HepG2 (cell line): ENCODE data around the gene NSUN6. TPM values are rescaled to one million over a fixed set of nuclear protein-coding genes. Genes with fewer than 3 reads are reported as not detected.

Experiments
- ADNP ChIP-seq: sonication (generic); formaldehyde crosslinking; IDR thresholded peaks from 2 replicates; pipeline ENCODE4 v1.4.0; 2020; ENCODE audit warnings: missing genetic modification reagents
- AHDC1 ChIP-seq: sonication (generic); formaldehyde crosslinking; IDR thresholded peaks from 2 replicates; pipeline ENCODE4 v1.5.1; 2020; ENCODE audit warnings: mild to moderate bottlenecking, missing genetic modification reagents, borderline replicate concordance
- AKAP8 ChIP-seq: sonication (generic); formaldehyde crosslinking; IDR thresholded peaks from 2 replicates; pipeline ENCODE4 v1.5.1; 2020; ENCODE audit warnings: mild to moderate bottlenecking, missing genetic modification reagents
- ATF7 ChIP-seq, 2 experiments: fragments of 450-650 bp in 1 of 2; sonication (generic) in 1 of 2; formaldehyde crosslinking in 1 of 2; IDR thresholded peaks; 2 replicates each; pipeline versions ENCODE4 v1.4.0 to v1.6.1; 2016 to 2020; ENCODE audit warnings: antibody characterized with exemption in 1 of 2, mild to moderate bottlenecking in 1 of 2, missing genetic modification reagents in 1 of 2
- HOXA9 ChIP-seq: sonication (generic); formaldehyde crosslinking; IDR thresholded peaks from 2 replicates; pipeline ENCODE4 v1.8.1; 2022; ENCODE audit warnings: missing genetic modification reagents, mild to moderate bottlenecking, moderate library complexity, borderline replicate concordance
- MEIS1 ChIP-seq: sonication (generic); formaldehyde crosslinking; IDR thresholded peaks from 2 replicates; pipeline ENCODE4 v1.9.0; 2021; ENCODE audit warnings: mild to moderate bottlenecking, missing genetic modification reagents, moderate library complexity, borderline replicate concordance
- RXRA ChIP-seq: sonication (generic); formaldehyde crosslinking; IDR thresholded peaks from 2 replicates; pipeline ENCODE4 v1.5.1; 2020; ENCODE audit warnings: missing genetic modification reagents
- ZBTB1 ChIP-seq: sonication (generic); formaldehyde crosslinking; IDR thresholded peaks from 2 replicates; pipeline ENCODE4 v1.4.0; 2020; ENCODE audit warnings: missing genetic modification reagents, borderline replicate concordance
- ZBTB20 ChIP-seq: sonication (generic); formaldehyde crosslinking; IDR thresholded peaks from 2 replicates; pipeline ENCODE4 v1.8.1; 2023; ENCODE audit warnings: missing genetic modification reagents, low read depth, mild to moderate bottlenecking, borderline replicate concordance
- ZC3H13 ChIP-seq: sonication (generic); formaldehyde crosslinking; IDR thresholded peaks from 2 replicates; pipeline ENCODE4 v1.8.1; 2023; ENCODE audit warnings: mild to moderate bottlenecking, missing genetic modification reagents, moderate library complexity
- ZNF12 ChIP-seq: sonication (generic); formaldehyde crosslinking; IDR thresholded peaks from 2 replicates; pipeline ENCODE4 v1.5.0; 2020; ENCODE audit warnings: missing genetic modification reagents
- ZNF230 ChIP-seq: sonication (generic); formaldehyde crosslinking; IDR thresholded peaks from 2 replicates; pipeline ENCODE4 v1.4.0; 2020; ENCODE audit warnings: mild to moderate bottlenecking, missing genetic modification reagents
- ZNF674 ChIP-seq: sonication (generic); formaldehyde crosslinking; IDR thresholded peaks from 2 replicates; pipeline ENCODE4 v1.5.0; 2020; ENCODE audit warnings: low read depth, mild to moderate bottlenecking, missing genetic modification reagents
- polyA plus RNA-seq, 8 experiments: library from polyadenylated mRNA; depleted of rRNA in 3 of 8; stranded (reverse) in 7 of 8; unstranded in 1 of 8; fragments of >200 nt; fragmentation: Illumina TruSeq in 4 of 8; extraction: Trizol in 4 of 8; gene quantifications; 2 replicates each; pipeline versions ENCODE4 v1.2.1 to v1.2.3, GENCODE V29; 2011 to 2016; ENCODE audit warnings: low read depth in 4 of 8, missing spikeins in 1 of 8, mixed read lengths in 1 of 8; ENCODE audit not compliant: insufficient read depth in 1 of 8
- total RNA-seq, 5 experiments: library from RNA; depleted of rRNA; stranded (reverse); fragments of >200 nt; fragmentation: Illumina TruSeq; extraction: Trizol; gene quantifications; 2 replicates each; pipeline ENCODE4 v1.2.3, GENCODE V29; 2016; ENCODE audit warnings: low read depth in 1 of 5
- TF ChIP-seq, protein P1 (sequence below): sonication (generic); formaldehyde crosslinking; IDR thresholded peaks from 2 replicates; pipeline ENCODE4 v1.5.1; 2020; ENCODE audit warnings: missing genetic modification reagents, mild to moderate bottlenecking, borderline replicate concordance
- TF ChIP-seq, protein P2 (sequence below): IDR thresholded peaks from 2 replicates; pipeline ENCODE4 v1.6.1; 2016
- TF ChIP-seq, protein P3 (sequence below): sonication (generic); formaldehyde crosslinking; IDR thresholded peaks from 2 replicates; pipeline ENCODE4 v1.5.0; 2020; ENCODE audit warnings: mild to moderate bottlenecking, missing genetic modification reagents

NSUN6 gene
- total and polyA plus RNA-seq, 2 of the 13 experiments (the other 11 are each of a cell fraction or from before 2014, with no cell fraction given): 17.2 to 19.3 TPM

DNA sequence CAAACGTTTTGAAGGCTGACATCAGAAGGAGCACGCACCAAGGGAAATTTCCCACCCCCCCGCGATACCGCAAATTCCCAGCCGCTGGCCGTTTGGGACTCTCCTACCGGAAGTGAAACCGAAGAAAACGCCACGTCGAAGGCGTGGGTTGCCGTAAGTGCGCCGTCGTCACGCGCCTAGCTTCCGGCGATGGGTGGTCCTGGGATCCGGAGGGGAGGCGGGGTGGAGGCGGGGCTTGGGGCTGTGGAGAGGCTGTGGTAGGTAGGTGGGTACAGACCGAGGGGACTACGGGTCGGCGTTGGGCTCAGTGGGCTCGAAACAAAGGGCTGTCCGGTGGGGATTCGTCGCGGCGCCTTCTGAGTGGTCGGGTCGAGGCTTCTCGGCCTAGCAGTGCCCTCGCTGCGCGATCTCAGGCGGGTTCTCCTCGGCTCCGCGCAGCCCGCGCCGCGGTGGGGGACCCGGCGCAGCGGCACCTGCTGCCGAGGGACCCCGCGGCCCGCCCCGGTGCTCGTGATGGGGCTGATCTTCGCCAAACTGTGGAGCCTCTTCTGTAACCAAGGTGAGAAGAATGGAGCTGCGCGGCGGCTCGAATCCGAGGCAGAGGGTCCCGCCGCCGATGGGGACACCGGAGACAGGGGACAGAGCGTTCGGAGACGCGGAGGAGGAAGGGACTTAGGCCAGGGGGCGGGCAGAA lies 7.9 kb upstream of the NSUN6 start, which contains the start of gene ARL5B (continued):
- TF ChIP-seq AHDC1: no peak
- no peak for TF ChIP-seq ZNF674
- TF ChIP-seq ZNF230: 0 out of 2 replicates have a peak, but pooled peaks have one; percentile 51
- no peak for TF ChIP-seq RXRA
- TF ChIP-seq MEIS1 (CRISPR knock-in tag): no peak
- TF ChIP-seq, protein P1, sequence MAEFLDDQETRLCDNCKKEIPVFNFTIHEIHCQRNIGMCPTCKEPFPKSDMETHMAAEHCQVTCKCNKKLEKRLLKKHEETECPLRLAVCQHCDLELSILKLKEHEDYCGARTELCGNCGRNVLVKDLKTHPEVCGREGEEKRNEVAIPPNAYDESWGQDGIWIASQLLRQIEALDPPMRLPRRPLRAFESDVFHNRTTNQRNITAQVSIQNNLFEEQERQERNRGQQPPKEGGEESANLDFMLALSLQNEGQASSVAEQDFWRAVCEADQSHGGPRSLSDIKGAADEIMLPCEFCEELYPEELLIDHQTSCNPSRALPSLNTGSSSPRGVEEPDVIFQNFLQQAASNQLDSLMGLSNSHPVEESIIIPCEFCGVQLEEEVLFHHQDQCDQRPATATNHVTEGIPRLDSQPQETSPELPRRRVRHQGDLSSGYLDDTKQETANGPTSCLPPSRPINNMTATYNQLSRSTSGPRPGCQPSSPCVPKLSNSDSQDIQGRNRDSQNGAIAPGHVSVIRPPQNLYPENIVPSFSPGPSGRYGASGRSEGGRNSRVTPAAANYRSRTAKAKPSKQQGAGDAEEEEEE: no peak
- no peak for TF ChIP-seq AKAP8 (CRISPR knock-in tag)
- peak; percentile 57; the same call in 1 of the 2 replicates for TF ChIP-seq ZC3H13 (CRISPR knock-in tag)
- peak; percentile 25; the same call in 1 of the 2 replicates for TF ChIP-seq ZBTB20 (CRISPR knock-in tag)
- TF ChIP-seq, protein P2, sequence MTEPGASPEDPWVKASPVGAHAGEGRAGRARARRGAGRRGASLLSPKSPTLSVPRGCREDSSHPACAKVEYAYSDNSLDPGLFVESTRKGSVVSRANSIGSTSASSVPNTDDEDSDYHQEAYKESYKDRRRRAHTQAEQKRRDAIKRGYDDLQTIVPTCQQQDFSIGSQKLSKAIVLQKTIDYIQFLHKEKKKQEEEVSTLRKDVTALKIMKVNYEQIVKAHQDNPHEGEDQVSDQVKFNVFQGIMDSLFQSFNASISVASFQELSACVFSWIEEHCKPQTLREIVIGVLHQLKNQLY (CRISPR knock-in tag): peak; percentile 59
- no peak for TF ChIP-seq ADNP (CRISPR knock-in tag)
- TF ChIP-seq ZBTB1 (CRISPR knock-in tag): no peak
- peak; percentile 47 for TF ChIP-seq HOXA9
- TF ChIP-seq, protein P3, sequence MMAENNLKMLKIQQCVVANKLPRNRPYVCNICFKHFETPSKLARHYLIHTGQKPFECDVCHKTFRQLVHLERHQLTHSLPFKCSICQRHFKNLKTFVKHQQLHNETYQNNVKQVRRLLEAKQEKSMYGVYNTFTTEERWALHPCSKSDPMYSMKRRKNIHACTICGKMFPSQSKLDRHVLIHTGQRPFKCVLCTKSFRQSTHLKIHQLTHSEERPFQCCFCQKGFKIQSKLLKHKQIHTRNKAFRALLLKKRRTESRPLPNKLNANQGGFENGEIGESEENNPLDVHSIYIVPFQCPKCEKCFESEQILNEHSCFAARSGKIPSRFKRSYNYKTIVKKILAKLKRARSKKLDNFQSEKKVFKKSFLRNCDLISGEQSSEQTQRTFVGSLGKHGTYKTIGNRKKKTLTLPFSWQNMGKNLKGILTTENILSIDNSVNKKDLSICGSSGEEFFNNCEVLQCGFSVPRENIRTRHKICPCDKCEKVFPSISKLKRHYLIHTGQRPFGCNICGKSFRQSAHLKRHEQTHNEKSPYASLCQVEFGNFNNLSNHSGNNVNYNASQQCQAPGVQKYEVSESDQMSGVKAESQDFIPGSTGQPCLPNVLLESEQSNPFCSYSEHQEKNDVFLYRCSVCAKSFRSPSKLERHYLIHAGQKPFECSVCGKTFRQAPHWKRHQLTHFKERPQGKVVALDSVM (CRISPR knock-in tag): no peak; the same call in 1 of the 2 replicates
- TF ChIP-seq ZNF12 (CRISPR knock-in tag): no peak
- TF ChIP-seq ATF7 (IDR thresholded peaks at IDR 0.05): no peak
- no peak for TF ChIP-seq ATF7 (CRISPR knock-in tag; IDR thresholded peaks at IDR 0.05)
